Mucosa of descending colon (tissue), 3 donors: ENCODE results near the gene BEND5. TPM values are rescaled to one million over a fixed set of nuclear protein-coding genes. Genes with fewer than 3 reads are reported as not detected.

Experiments
- ATAC-seq: fragments of 200-7000 bp; cut with Tn5 transposase; one replicate; pipeline ENCODE4 v1.9.1; 2020; ENCODE audit warnings: mild to moderate bottlenecking, moderate library complexity
- DNase-seq, 3 donors: peaks; one replicate each; pipeline ENCODE4 v3.0.0-alpha.2; 2020
- H3K36me3 ChIP-seq: fragments of 200-600 bp; one replicate; pipeline ENCODE4 v1.8.0; 2021; ENCODE audit warnings: low read depth, mild to moderate bottlenecking
- H3K4me1 ChIP-seq: fragments of 200-600 bp; one replicate; pipeline ENCODE4 v1.8.0; 2021; ENCODE audit warnings: low read depth, mild to moderate bottlenecking
- H3K4me3 ChIP-seq: fragments of 200-600 bp; one replicate; pipeline ENCODE4 v1.8.0; 2021; ENCODE audit warnings: mild to moderate bottlenecking
- H3K9me3 ChIP-seq: fragments of 200-600 bp; one replicate; pipeline ENCODE4 v1.8.0; 2021; ENCODE audit warnings: mild to moderate bottlenecking
- CTCF ChIP-seq: fragments of 200-600 bp; IDR thresholded peaks from one replicate; pipeline ENCODE4 v1.8.0; 2022; ENCODE audit warnings: antibody characterized with exemption, mild to moderate bottlenecking
- intact Hi-C, 2 donors: fragments of 100-400 bp; cut with DNase I in 1 of 2; cut with micrococcal nuclease in 1 of 2; formaldehyde crosslinking; loops; one replicate each; pipeline versions ENCODE4 v1.11.0 to v1.11.1; 2022; cut with DNase I, micrococcal nuclease
- total RNA-seq, 3 donors: library from RNA; stranded (reverse); fragmentation: NEBNext Ultra II Directional in 2 of 3; extraction: Animal tissue kit (Norgen Biotek cat#: 25700) in 2 of 3; gene quantifications; one replicate each; pipeline versions ENCODE4 v1.2.1 to v1.2.4, GENCODE V29; 2021 to 2023
- donor health status: DM: no; HTN: no; CAD: no; lungs with moderate emphysema.
- donor health status: DM: no; HTN: no; CAD: no.
- donor health status: DM: no; HTN: yes; CAD: no.

BEND5 gene
- total RNA-seq, 3 donors from 2014 or later, result 1.9 to 9.1 (median 2.1) TPM

- H3K9me3 ChIP-seq, result no peaks in the 10 kb centered on the region
- H3K36me3 ChIP-seq, result no peaks in the 10 kb centered on the region
- DNase-seq, result no peak
- ATAC-seq, result no peak
- H3K4me1 ChIP-seq, result no peaks in the 10 kb centered on the region
- no peak for TF ChIP-seq CTCF
- H3K4me3 ChIP-seq, result no peak overlapping the region
- intact Hi-C loops, result no loop called here
Measured at GRCh38 chr1:48753293-48753692, 23.4 kb downstream of the BEND5 start.

GRCh38 chr1:48750109-48750508 is 26.6 kb downstream of the BEND5 start:
- no peak for DNase-seq
- ATAC-seq, result peak; percentile 63
- intact Hi-C loops, result no loop called here
- no peak for TF ChIP-seq CTCF
- no peaks in the 10 kb centered on the region for H3K9me3 ChIP-seq
- no peaks in the 10 kb centered on the region for H3K4me1 ChIP-seq
- H3K36me3 ChIP-seq, result no peaks in the 10 kb centered on the region
- no peak overlapping the region for H3K4me3 ChIP-seq

- H3K36me3 ChIP-seq, result no peaks in the 10 kb centered on the region
- no peak for DNase-seq
- intact Hi-C loops, result no loop called here
- no peaks in the 10 kb centered on the region for H3K9me3 ChIP-seq
- no peak overlapping the region for H3K4me3 ChIP-seq
- TF ChIP-seq CTCF, result no peak
- no peaks in the 10 kb centered on the region for H3K4me1 ChIP-seq
- no peak for ATAC-seq
Measured at GRCh38 chr1:48749068-48749467, 27.6 kb downstream of the BEND5 start.

GRCh38 chr1:48746906-48747305 is 29.8 kb downstream of the BEND5 start:
- no peaks in the 10 kb centered on the region for H3K9me3 ChIP-seq
- no peak for TF ChIP-seq CTCF
- intact Hi-C loops, result no loop called here
- H3K36me3 ChIP-seq, result no peaks in the 10 kb centered on the region
- ATAC-seq (no peak), DNase-seq (no peak)
- H3K4me1 ChIP-seq, result no peaks in the 10 kb centered on the region
- H3K4me3 ChIP-seq, result no peak overlapping the region

GRCh38 chr1:48744032-48744431 is 32.7 kb downstream of the BEND5 start:
- H3K4me3 ChIP-seq, result no peak overlapping the region
- ATAC-seq (no peak), DNase-seq (no peak)
- H3K4me1 ChIP-seq, result no peaks in the 10 kb centered on the region
- no peaks in the 10 kb centered on the region for H3K9me3 ChIP-seq
- no peaks in the 10 kb centered on the region for H3K36me3 ChIP-seq
- no peak for TF ChIP-seq CTCF
- intact Hi-C loops, result no loop called here

- H3K36me3 ChIP-seq, result no peaks in the 10 kb centered on the region
- H3K4me1 ChIP-seq, result no peaks in the 10 kb centered on the region
- H3K4me3 ChIP-seq, result no peak overlapping the region
- TF ChIP-seq CTCF, result no peak
- H3K9me3 ChIP-seq, result no peaks in the 10 kb centered on the region
- DNase-seq (no peak), ATAC-seq (no peak)
- intact Hi-C loops, result no loop called here
Measured at GRCh38 chr1:48743480-48743879, 33.2 kb downstream of the BEND5 start.
